HG03439 (cell line): ENCODE data around the gene UIMC1.

Experiments
- ATAC-seq: cut with Tn5 transposase; IDR thresholded peaks from one replicate; pipeline ENCODE4 v1.9.1; 2021; ENCODE audit warnings: mild to moderate bottlenecking, moderate library complexity; ENCODE audit not compliant: unreplicated experiment

Gene UIMC1

GRCh38 chr5:176887252-176887849 lies 119.2 kb downstream of the UIMC1 start:
- no peak for ATAC-seq

- no peak for ATAC-seq
Observed at GRCh38 chr5:176886336-176887251, 120.0 kb downstream of the UIMC1 start.

GRCh38 chr5:176884571-176884890 lies 122.0 kb downstream of the UIMC1 start:
- no peak for ATAC-seq

GRCh38 chr5:176883700-176884570 lies 122.6 kb downstream of the UIMC1 start:
- no peak for ATAC-seq

- ATAC-seq = no peak
Observed at GRCh38 chr5:176882567-176882903, 124.0 kb downstream of the UIMC1 start.

GRCh38 chr5:176881816-176882566 lies 124.6 kb downstream of the UIMC1 start:
- no peak for ATAC-seq

GRCh38 chr5:176881021-176881749 lies 125.4 kb downstream of the UIMC1 start:
- no peak for ATAC-seq

- no peak for ATAC-seq
Observed at GRCh38 chr5:176880366-176881020, 126.1 kb downstream of the UIMC1 start.

GRCh38 chr5:176879663-176880361 lies 126.8 kb downstream of the UIMC1 start:
- no peak for ATAC-seq

- no peak for ATAC-seq
Observed at GRCh38 chr5:176878906-176879662, 127.5 kb downstream of the UIMC1 start.

GRCh38 chr5:176878463-176878862 lies 128.1 kb downstream of the UIMC1 start:
- no peak for ATAC-seq

- ATAC-seq = no peak
Observed at GRCh38 chr5:176877793-176878331, 128.7 kb downstream of the UIMC1 start.

GRCh38 chr5:176876506-176877431 lies 129.8 kb downstream of the UIMC1 start:
- no peak for ATAC-seq

GRCh38 chr5:176875783-176876505 lies 130.6 kb downstream of the UIMC1 start:
- no peak for ATAC-seq

- no peak for ATAC-seq
Observed at GRCh38 chr5:176875014-176875550, 131.5 kb downstream of the UIMC1 start.

- ATAC-seq = no peak
Observed at GRCh38 chr5:176874198-176874780, 132.3 kb downstream of the UIMC1 start.
